GM12891 (cell line): ENCODE data around the gene ALG5.

Experiments used
- POLR2A ChIP-seq: IDR thresholded peaks from 2 replicates; pipeline ENCODE4 v1.6.1; 2011; ENCODE audit warnings: low read depth, low read length, control low read depth
- POLR2AphosphoS5 ChIP-seq: IDR thresholded peaks from 2 replicates; pipeline ENCODE4 v1.6.1; 2011; ENCODE audit warnings: low read depth, low read length, control low read depth
- POU2F2 ChIP-seq: IDR thresholded peaks from 2 replicates; pipeline ENCODE4 v1.6.1; 2011; ENCODE audit warnings: low read depth, mild to moderate bottlenecking, control low read depth, low read length, moderate library complexity
- TAF1 ChIP-seq: IDR thresholded peaks from 2 replicates; pipeline ENCODE4 v1.6.1; 2011; ENCODE audit warnings: low read depth, low read length, control low read depth

DNA sequence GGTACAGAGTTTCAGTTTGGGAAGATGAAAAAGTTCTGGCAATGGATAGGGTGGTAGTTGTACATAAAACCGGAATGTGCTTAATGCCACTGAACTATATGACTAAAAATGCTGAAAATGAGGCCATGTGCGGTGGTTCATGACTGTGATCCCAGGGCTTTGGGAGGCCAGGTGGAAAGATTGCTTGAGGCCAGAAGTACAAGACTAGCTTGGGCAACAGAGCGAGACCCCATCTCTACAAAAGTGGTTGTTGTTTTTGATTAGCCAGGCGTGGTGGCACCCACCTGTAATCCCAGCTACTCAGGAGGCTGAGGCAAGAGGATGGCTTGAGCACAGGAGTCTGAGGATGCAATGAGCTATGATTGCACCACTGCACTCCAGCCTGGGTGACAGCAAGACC lies 91.9 kb downstream of the ALG5 start:
- TF ChIP-seq POLR2A: no peak
- no peak for TF ChIP-seq TAF1
- no peak for TF ChIP-seq POLR2AphosphoS5
- no peak for TF ChIP-seq POU2F2
